ENCODE data around the gene FBXW11.

Gene FBXW11

GRCh38 chr5:172006321-172007174 is at the start of gene FBXW11:
Gene FBXW11 (minus strand): TSS chr5:172006638. CDS start chr5:172006502, 136 bp downstream.
- DNase-seq (ENCODE audit: low read depth): peak; percentile 90

GRCh38 chr5:172055996-172056395 is 49.6 kb upstream of the FBXW11 start:
- DNase-seq (ENCODE audit: low read depth): no peak

GRCh38 chr5:172055421-172055820 is 49.0 kb upstream of the FBXW11 start:
- no peak for DNase-seq (ENCODE audit: low read depth)

GRCh38 chr5:172054611-172055153 is 48.2 kb upstream of the FBXW11 start:
- DNase-seq (ENCODE audit: low read depth): no peak

- DNase-seq (ENCODE audit: low read depth): peak; percentile 51
These were observed 46.2 kb upstream of the FBXW11 start for GRCh38 chr5:172052450-172053236.

- DNase-seq (ENCODE audit: low read depth): no peak
These were observed 45.4 kb upstream of the FBXW11 start for GRCh38 chr5:172051643-172052339.

- DNase-seq (ENCODE audit: low read depth): no peak
These were observed 43.6 kb upstream of the FBXW11 start for GRCh38 chr5:172050080-172050479.

GRCh38 chr5:172049226-172049796 is 42.9 kb upstream of the FBXW11 start:
- no peak for DNase-seq (ENCODE audit: low read depth)

- DNase-seq (ENCODE audit: low read depth): no peak
These were observed 42.2 kb upstream of the FBXW11 start for GRCh38 chr5:172048539-172049101.

GRCh38 chr5:172048170-172048422 is 41.7 kb upstream of the FBXW11 start:
- DNase-seq (ENCODE audit: low read depth): no peak

- DNase-seq (ENCODE audit: low read depth): no peak
These were observed 40.2 kb upstream of the FBXW11 start for GRCh38 chr5:172046593-172046992.

GRCh38 chr5:172045315-172045632 is 38.8 kb upstream of the FBXW11 start:
- DNase-seq (ENCODE audit: low read depth): no peak

GRCh38 chr5:172044631-172045314 is 38.3 kb upstream of the FBXW11 start:
- no peak for DNase-seq (ENCODE audit: low read depth)

- DNase-seq (ENCODE audit: low read depth): no peak
These were observed 37.4 kb upstream of the FBXW11 start for GRCh38 chr5:172043865-172044264.

- DNase-seq (ENCODE audit: low read depth): no peak
These were observed 35.7 kb upstream of the FBXW11 start for GRCh38 chr5:172042183-172042582.

- DNase-seq (ENCODE audit: low read depth): no peak
These were observed 31.7 kb upstream of the FBXW11 start for GRCh38 chr5:172038167-172038566.

GRCh38 chr5:172035049-172035448 is 28.6 kb upstream of the FBXW11 start:
- DNase-seq (ENCODE audit: low read depth): no peak

GRCh38 chr5:172031894-172032461 is 25.5 kb upstream of the FBXW11 start:
- DNase-seq (ENCODE audit: low read depth): no peak

GRCh38 chr5:172029876-172030275 is 23.4 kb upstream of the FBXW11 start:
- DNase-seq (ENCODE audit: low read depth): no peak

GRCh38 chr5:172028167-172028566 is 21.7 kb upstream of the FBXW11 start:
- no peak for DNase-seq (ENCODE audit: low read depth)

Data from non-pigmented ciliary epithelial cell (primary cell).